ENCODE measurements around the gene ZNF483.
"Not testable (repeated sequence)": the region's sequence is repeated elsewhere in the genome, so short reads cannot be mapped to it uniquely, and the experiment has no call there.

The ZNF483 gene

GRCh38 chr9:111525056-111525977 is at the start of gene ZNF483:
Gene ZNF483 (plus strand): TSS chr9:111525179. CDS start chr9:111527396, 2,217 bp downstream.
- DNase-seq, result peak; percentile 65

- DNase-seq, result no peak
Observed at GRCh38 chr9:111475195-111475594, 49.8 kb upstream of the ZNF483 start.

- DNase-seq, result no peak
Observed at GRCh38 chr9:111477677-111478076, 47.3 kb upstream of the ZNF483 start.

- DNase-seq, result no peak
Observed at GRCh38 chr9:111481885-111482636, 42.9 kb upstream of the ZNF483 start.

- peak; percentile 67 for DNase-seq
Observed at GRCh38 chr9:111482694-111483438, 42.1 kb upstream of the ZNF483 start.

- peak; percentile 52 for DNase-seq
Observed at GRCh38 chr9:111483439-111483857, 41.5 kb upstream of the ZNF483 start.

- DNase-seq, result peak; percentile 82
Observed at GRCh38 chr9:111483858-111484571, 41.0 kb upstream of the ZNF483 start, which contains the start of gene ECPAS. Gene ECPAS (minus strand): TSS chr9:111484383. CDS start chr9:111472918, 11,465 bp downstream.

- DNase-seq, result no peak
Observed at GRCh38 chr9:111484572-111484894, 40.4 kb upstream of the ZNF483 start.

GRCh38 chr9:111497196-111497595 is 27.8 kb upstream of the ZNF483 start:
- DNase-seq, result not testable (repeated sequence)

- DNase-seq, result no peak
Observed at GRCh38 chr9:111501005-111501562, 23.9 kb upstream of the ZNF483 start.

GRCh38 chr9:111501648-111502047 is 23.3 kb upstream of the ZNF483 start:
- no peak for DNase-seq

- no peak for DNase-seq
Observed at GRCh38 chr9:111502506-111502905, 22.5 kb upstream of the ZNF483 start.

- DNase-seq, result not testable (repeated sequence)
Observed at GRCh38 chr9:111511581-111511980, 13.4 kb upstream of the ZNF483 start.

- no peak for DNase-seq
Observed at GRCh38 chr9:111514967-111515366, 10.0 kb upstream of the ZNF483 start.

- DNase-seq, result no peak
Observed at GRCh38 chr9:111516061-111516465, 8.9 kb upstream of the ZNF483 start.

- no peak for DNase-seq
Observed at GRCh38 chr9:111524731-111525055, 286 bp upstream of the ZNF483 start.

GRCh38 chr9:111527347-111527746 is 2.4 kb downstream of the ZNF483 start:
- DNase-seq, result peak; percentile 39

GRCh38 chr9:111529787-111530186 is 4.8 kb downstream of the ZNF483 start:
- DNase-seq, result no peak

- no peak for DNase-seq
Observed at GRCh38 chr9:111531716-111532115, 6.7 kb downstream of the ZNF483 start.

GRCh38 chr9:111533099-111533790 is 8.3 kb downstream of the ZNF483 start:
- no peak for DNase-seq

- no peak for DNase-seq
Observed at GRCh38 chr9:111542497-111543254, 17.7 kb downstream of the ZNF483 start.
